Fibroblast of pulmonary artery (primary cell): ENCODE results near the gene SCAMP1.
A peak's percentile ranks its signal among the peaks of the same experiment; 100 is the strongest.

Experiments used
- DNase-seq: peaks from one replicate; pipeline ENCODE4 v3.0.0-alpha.2; 2010; ENCODE audit warnings: low read depth
- H3K4me3 ChIP-seq: replicated peaks from 2 replicates; pipeline ENCODE4 v1.5.1; 2011; ENCODE audit warnings: low read depth, mild to moderate bottlenecking, control low read depth, low read length, moderate library complexity
- CTCF ChIP-seq: IDR thresholded peaks from 2 replicates; pipeline ENCODE4 v1.5.1; 2011; ENCODE audit warnings: mild to moderate bottlenecking, control low read depth, low read length, inconsistent platforms; ENCODE audit errors: missing control alignments

The SCAMP1 gene

GRCh38 chr5:78327761-78328510 lies 32.5 kb upstream of the SCAMP1 start:
- TF ChIP-seq CTCF = no peak
- peak; percentile 10 for DNase-seq
- no peak overlapping the region for H3K4me3 ChIP-seq

GRCh38 chr5:78328585-78329173 lies 31.7 kb upstream of the SCAMP1 start:
- DNase-seq = peak; percentile 66
- H3K4me3 ChIP-seq = no peak overlapping the region
- TF ChIP-seq CTCF = no peak

GRCh38 chr5:78331523-78332080 lies 28.8 kb upstream of the SCAMP1 start:
- no peak for TF ChIP-seq CTCF
- DNase-seq = no peak

GRCh38 chr5:78334811-78335210 lies 25.6 kb upstream of the SCAMP1 start:
- DNase-seq = peak; percentile 13
- no peak overlapping the region for H3K4me3 ChIP-seq
- TF ChIP-seq CTCF = no peak

More at GRCh38 chr5:78331523-78332080, 28.8 kb upstream of the SCAMP1 start:
- H3K4me3 ChIP-seq = no peak overlapping the region

GRCh38 chr5:78335976-78336375 lies 24.4 kb upstream of the SCAMP1 start:
- no peak for TF ChIP-seq CTCF
- no peak overlapping the region for H3K4me3 ChIP-seq
- no peak for DNase-seq

GRCh38 chr5:78336698-78337097 lies 23.7 kb upstream of the SCAMP1 start:
- no peak for TF ChIP-seq CTCF
- H3K4me3 ChIP-seq = no peak overlapping the region
- DNase-seq = no peak
